ENCODE measurements around the gene UBALD1.
A peak's percentile ranks its signal among the peaks of the same experiment; 100 is the strongest.
"Not testable (repeated sequence)": the region's sequence is repeated elsewhere in the genome, so short reads cannot be mapped to it uniquely, and the experiment has no call there.

The UBALD1 gene

DNA sequence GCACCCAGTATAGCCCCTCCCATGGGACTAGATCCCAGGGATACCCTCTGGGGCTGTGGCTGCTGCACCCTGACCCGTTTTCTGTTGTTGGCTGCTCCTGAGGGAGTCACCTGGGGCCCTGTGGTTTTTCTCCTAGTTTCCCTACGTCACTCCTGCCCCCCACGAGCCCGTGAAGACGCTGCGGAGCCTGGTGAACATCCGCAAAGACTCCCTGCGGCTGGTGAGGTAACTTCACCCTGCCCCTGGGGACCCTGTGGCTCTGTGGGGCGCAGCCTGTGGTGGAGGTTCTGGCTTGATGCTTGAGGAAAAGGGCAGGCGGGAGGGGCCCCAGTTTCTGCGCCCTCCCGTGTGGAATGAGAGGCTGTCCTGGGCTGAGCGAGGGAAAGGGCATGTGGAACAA is 37.1 kb upstream of the UBALD1 start:
- no peak overlapping the region for H3K4me3 ChIP-seq (ENCODE audit: low read depth, low read length)
- no peak overlapping the region for H3K27ac ChIP-seq
- H3K9me3 ChIP-seq (ENCODE audit: control insufficient read depth, low read length), result no peaks in the 10 kb centered on the region
- H3K4me2 ChIP-seq (ENCODE audit: low read length), result no peak overlapping the region
- H3K36me3 ChIP-seq (ENCODE audit: control insufficient read depth, insufficient read depth, low read length), result no peaks in the 10 kb centered on the region
- H3K4me1 ChIP-seq, result no peaks in the 10 kb centered on the region
- H3K27me3 ChIP-seq (ENCODE audit: control insufficient read depth, insufficient read depth, low read length), result no peaks in the 10 kb centered on the region
- TF ChIP-seq, protein P1, sequence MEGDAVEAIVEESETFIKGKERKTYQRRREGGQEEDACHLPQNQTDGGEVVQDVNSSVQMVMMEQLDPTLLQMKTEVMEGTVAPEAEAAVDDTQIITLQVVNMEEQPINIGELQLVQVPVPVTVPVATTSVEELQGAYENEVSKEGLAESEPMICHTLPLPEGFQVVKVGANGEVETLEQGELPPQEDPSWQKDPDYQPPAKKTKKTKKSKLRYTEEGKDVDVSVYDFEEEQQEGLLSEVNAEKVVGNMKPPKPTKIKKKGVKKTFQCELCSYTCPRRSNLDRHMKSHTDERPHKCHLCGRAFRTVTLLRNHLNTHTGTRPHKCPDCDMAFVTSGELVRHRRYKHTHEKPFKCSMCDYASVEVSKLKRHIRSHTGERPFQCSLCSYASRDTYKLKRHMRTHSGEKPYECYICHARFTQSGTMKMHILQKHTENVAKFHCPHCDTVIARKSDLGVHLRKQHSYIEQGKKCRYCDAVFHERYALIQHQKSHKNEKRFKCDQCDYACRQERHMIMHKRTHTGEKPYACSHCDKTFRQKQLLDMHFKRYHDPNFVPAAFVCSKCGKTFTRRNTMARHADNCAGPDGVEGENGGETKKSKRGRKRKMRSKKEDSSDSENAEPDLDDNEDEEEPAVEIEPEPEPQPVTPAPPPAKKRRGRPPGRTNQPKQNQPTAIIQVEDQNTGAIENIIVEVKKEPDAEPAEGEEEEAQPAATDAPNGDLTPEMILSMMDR (IDR thresholded peaks at IDR 0.05), result no peak
- H3K79me2 ChIP-seq, result peaks cover 22% of the 10 kb centered on the region
- H2AFZ ChIP-seq, result no peak overlapping the region
- no peak overlapping the region for H3K9ac ChIP-seq

DNA sequence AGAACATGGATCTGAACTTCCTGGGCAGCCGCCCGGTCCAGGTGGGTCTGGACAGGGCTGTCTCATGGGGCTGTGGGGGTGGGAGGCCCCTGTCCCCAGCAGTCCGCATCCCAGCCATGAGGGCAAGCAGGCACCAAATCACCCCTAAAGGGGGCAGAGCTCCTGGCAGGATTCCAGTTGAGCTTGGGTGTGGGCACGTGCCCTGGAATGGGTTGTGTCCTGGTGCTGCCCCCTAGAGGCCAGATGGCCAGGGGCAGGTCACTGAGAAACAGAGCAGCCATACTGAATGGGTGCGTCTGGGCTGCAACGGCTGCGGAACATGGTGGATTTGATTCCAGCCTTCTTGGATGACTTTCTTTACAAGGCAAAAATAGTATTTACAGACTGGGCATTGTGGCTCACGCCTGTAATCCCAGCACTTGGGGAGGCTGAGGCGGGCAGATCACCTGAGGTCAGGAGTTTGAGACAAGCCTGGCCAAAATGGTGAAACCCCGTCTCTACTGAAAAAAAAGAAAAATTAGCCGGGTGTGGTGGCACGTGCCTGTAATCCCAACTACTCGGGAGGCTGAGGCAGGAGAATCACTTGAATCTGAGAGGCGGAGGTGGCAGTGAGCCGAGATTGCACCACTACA is 35.9 kb upstream of the UBALD1 start:
- H3K36me3 ChIP-seq (ENCODE audit: control insufficient read depth, insufficient read depth, low read length); H3K9ac ChIP-seq: not testable (repeated sequence)

DNA sequence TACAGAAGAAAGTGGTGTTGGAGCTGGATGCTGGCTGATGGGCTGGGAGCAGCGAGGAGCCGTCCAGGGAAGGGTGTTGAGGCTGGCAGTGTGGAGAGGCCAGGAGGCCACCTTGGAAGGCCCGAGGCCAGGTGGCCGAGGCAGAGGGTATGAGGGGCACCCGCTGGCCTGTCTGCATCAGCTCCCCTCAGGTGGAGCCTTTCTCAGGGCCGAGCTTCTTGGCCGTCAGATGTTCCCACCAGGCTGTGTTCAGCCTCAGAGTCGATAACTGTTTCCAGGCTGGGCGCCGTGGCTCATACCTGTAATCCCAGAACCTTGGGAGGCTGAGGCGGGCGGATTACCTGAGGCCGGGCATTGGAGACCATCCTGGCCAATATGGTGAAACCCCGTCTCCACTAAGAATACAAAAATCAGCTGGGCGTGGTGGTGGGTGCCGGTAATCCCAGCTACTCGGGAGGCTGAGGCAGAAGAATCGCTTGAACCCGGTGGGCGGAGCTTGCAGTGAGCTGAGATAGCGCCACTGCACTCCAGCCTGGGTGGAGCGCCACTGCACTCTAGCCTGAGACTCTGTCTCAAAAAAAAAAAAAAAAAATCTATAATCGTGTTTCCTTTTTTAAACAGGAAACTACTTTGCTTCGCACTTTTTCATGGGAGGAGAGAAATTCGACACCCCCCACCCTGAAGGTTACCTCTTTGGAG is 35.2 kb upstream of the UBALD1 start:
- Histone ChIP-seq H2AFZ (no peak overlapping the region), H3K27me3 (ENCODE audit: control insufficient read depth, insufficient read depth, low read length) (no peaks in the 10 kb centered on the region), H3K4me3 (ENCODE audit: low read depth, low read length) (no peak overlapping the region), H3K79me2 (peaks cover 36% of the 10 kb centered on the region), H3K9me3 (ENCODE audit: control insufficient read depth, low read length) (no peaks in the 10 kb centered on the region), H3K27ac (no peak overlapping the region), H3K4me1 (no peaks in the 10 kb centered on the region), H3K4me2 (ENCODE audit: low read length) (no peak overlapping the region), H3K36me3 (ENCODE audit: control insufficient read depth, insufficient read depth, low read length) (no peaks in the 10 kb centered on the region), H3K9ac (no peak overlapping the region)
- TF ChIP-seq, protein P1 (IDR thresholded peaks at IDR 0.05), result no peak

More for the DNA sequence above, 35.9 kb upstream of the UBALD1 start:
- H3K4me2 ChIP-seq (ENCODE audit: low read length); H3K27me3 ChIP-seq (ENCODE audit: control insufficient read depth, insufficient read depth, low read length); H2AFZ ChIP-seq; H3K9me3 ChIP-seq (ENCODE audit: control insufficient read depth, low read length); H3K27ac ChIP-seq; H3K4me3 ChIP-seq (ENCODE audit: low read depth, low read length); H3K4me1 ChIP-seq: not testable (repeated sequence)
- TF ChIP-seq, protein P1 (IDR thresholded peaks at IDR 0.05), result peak; percentile 67
- peaks cover 31% of the 10 kb centered on the region for H3K79me2 ChIP-seq

DNA sequence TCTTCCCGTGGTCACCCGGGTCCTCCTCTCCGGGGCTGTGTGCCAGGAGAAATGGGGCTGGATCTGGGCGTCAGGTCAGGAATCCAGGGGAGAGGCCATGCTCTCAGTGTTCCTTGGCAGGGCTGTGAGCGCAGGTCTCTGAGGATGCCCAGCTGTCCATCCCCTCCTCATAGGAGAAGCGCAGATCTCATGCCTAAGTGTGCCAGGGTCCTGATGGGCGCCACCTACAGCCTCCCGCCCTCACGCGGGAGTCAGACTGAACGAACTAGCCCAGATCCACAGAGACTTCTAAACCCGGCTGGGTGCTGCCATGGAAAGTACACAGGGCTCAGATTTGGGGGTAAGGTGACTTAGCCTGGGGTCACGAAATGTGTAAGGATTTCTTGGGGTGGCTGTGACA is 34.2 kb upstream of the UBALD1 start:
- H3K4me2 ChIP-seq (ENCODE audit: low read length), result no peak overlapping the region
- H3K4me1 ChIP-seq, result no peaks in the 10 kb centered on the region
- TF ChIP-seq, protein P1 (IDR thresholded peaks at IDR 0.05), result no peak
- no peak overlapping the region for H3K9ac ChIP-seq
- no peaks in the 10 kb centered on the region for H3K36me3 ChIP-seq (ENCODE audit: control insufficient read depth, insufficient read depth, low read length)
- H3K27me3 ChIP-seq (ENCODE audit: control insufficient read depth, insufficient read depth, low read length), result no peaks in the 10 kb centered on the region
- H3K9me3 ChIP-seq (ENCODE audit: control insufficient read depth, low read length), result no peaks in the 10 kb centered on the region
- H3K27ac ChIP-seq, result no peak overlapping the region
- H3K4me3 ChIP-seq (ENCODE audit: low read depth, low read length), result no peak overlapping the region
- peaks cover 42% of the 10 kb centered on the region for H3K79me2 ChIP-seq
- no peak overlapping the region for H2AFZ ChIP-seq

DNA sequence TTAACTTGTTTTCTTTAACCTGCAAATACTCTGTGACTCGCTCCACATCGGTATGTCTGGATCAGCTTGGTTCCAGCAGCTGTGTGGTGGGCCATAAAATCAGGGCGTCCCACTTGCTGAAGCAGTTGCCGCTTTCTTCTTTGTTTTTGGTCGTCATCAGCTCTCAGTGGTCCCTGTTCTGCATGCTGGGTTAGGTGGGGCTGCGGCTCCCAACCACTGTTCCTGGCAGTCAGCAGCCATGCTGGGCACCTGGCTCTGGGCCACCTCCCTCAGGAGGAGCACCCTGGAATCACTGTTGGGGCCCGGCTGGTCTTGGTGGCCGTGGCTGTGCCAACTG is 32.9 kb upstream of the UBALD1 start:
- Histone ChIP-seq H3K4me2 (ENCODE audit: low read length) (no peak overlapping the region), H3K36me3 (ENCODE audit: control insufficient read depth, insufficient read depth, low read length) (no peaks in the 10 kb centered on the region), H3K9ac (no peak overlapping the region), H3K79me2 (peaks cover 53% of the 10 kb centered on the region), H3K27ac (no peak overlapping the region), H3K9me3 (ENCODE audit: control insufficient read depth, low read length) (no peaks in the 10 kb centered on the region), H3K4me3 (ENCODE audit: low read depth, low read length) (no peak overlapping the region), H3K27me3 (ENCODE audit: control insufficient read depth, insufficient read depth, low read length) (no peaks in the 10 kb centered on the region), H2AFZ (no peak overlapping the region), H3K4me1 (no peaks in the 10 kb centered on the region)
- TF ChIP-seq, protein P1 (IDR thresholded peaks at IDR 0.05), result no peak
